ENCODE data around the gene BTNL8.

Gene BTNL8

DNA sequence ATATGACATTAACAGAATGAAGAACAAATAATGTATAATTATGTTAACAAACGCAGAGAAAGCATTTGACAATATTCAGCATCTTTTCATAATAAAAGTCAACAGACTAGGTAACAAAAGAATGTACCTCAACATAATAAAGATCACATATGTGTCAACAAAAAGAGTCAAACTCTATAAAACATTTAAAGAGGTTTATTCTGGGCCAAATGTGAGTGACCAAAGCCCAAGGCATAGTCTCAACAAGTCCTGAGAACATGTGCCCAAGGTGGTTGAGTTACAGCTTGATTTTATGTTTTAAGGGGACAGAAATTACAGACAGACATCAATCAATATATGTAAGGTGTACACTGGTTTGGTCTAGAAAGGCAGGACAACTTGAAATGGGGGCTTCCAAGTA lies 19.4 kb downstream of the BTNL8 start:
- TF ChIP-seq CEBPB (IDR thresholded peaks at IDR 0.05): no peak
- TF ChIP-seq ZBTB7A (IDR thresholded peaks at IDR 0.05; ENCODE audit: low read depth): no peak
- no peak for TF ChIP-seq CREB1 (IDR thresholded peaks at IDR 0.05; ENCODE audit: low read depth)
- TF ChIP-seq RAD21 (IDR thresholded peaks at IDR 0.05; ENCODE audit: low read depth): no peak
- no peak for TF ChIP-seq YY1 (IDR thresholded peaks at IDR 0.05; ENCODE audit: low read depth)
- TF ChIP-seq TCF12 (IDR thresholded peaks at IDR 0.05; ENCODE audit: low read depth): no peak
- TF ChIP-seq EGR1 (IDR thresholded peaks at IDR 0.05): no peak
- TF ChIP-seq NFIC (IDR thresholded peaks at IDR 0.05): no peak
- no peak for TF ChIP-seq FOXM1 (IDR thresholded peaks at IDR 0.05; ENCODE audit: borderline replicate concordance, low read depth)
- TF ChIP-seq, protein P1, sequence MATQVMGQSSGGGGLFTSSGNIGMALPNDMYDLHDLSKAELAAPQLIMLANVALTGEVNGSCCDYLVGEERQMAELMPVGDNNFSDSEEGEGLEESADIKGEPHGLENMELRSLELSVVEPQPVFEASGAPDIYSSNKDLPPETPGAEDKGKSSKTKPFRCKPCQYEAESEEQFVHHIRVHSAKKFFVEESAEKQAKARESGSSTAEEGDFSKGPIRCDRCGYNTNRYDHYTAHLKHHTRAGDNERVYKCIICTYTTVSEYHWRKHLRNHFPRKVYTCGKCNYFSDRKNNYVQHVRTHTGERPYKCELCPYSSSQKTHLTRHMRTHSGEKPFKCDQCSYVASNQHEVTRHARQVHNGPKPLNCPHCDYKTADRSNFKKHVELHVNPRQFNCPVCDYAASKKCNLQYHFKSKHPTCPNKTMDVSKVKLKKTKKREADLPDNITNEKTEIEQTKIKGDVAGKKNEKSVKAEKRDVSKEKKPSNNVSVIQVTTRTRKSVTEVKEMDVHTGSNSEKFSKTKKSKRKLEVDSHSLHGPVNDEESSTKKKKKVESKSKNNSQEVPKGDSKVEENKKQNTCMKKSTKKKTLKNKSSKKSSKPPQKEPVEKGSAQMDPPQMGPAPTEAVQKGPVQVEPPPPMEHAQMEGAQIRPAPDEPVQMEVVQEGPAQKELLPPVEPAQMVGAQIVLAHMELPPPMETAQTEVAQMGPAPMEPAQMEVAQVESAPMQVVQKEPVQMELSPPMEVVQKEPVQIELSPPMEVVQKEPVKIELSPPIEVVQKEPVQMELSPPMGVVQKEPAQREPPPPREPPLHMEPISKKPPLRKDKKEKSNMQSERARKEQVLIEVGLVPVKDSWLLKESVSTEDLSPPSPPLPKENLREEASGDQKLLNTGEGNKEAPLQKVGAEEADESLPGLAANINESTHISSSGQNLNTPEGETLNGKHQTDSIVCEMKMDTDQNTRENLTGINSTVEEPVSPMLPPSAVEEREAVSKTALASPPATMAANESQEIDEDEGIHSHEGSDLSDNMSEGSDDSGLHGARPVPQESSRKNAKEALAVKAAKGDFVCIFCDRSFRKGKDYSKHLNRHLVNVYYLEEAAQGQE (IDR thresholded peaks at IDR 0.05; ENCODE audit: low read depth): no peak
- TF ChIP-seq EP300 (IDR thresholded peaks at IDR 0.05; ENCODE audit: borderline replicate concordance): no peak
- no peak for TF ChIP-seq TAF1 (IDR thresholded peaks at IDR 0.05; ENCODE audit: low read depth)
- TF ChIP-seq, protein P2, sequence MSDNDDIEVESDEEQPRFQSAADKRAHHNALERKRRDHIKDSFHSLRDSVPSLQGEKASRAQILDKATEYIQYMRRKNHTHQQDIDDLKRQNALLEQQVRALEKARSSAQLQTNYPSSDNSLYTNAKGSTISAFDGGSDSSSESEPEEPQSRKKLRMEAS (IDR thresholded peaks at IDR 0.05): no peak
- no peak for TF ChIP-seq TEAD4 (IDR thresholded peaks at IDR 0.05)
- TF ChIP-seq USF1 (IDR thresholded peaks at IDR 0.05): no peak

- TF ChIP-seq CEBPB (IDR thresholded peaks at IDR 0.05) (no peak), USF1 (IDR thresholded peaks at IDR 0.05) (no peak), ZBTB7A (IDR thresholded peaks at IDR 0.05; ENCODE audit: low read depth) (no peak), FOXM1 (IDR thresholded peaks at IDR 0.05; ENCODE audit: borderline replicate concordance, low read depth) (no peak), TAF1 (IDR thresholded peaks at IDR 0.05; ENCODE audit: low read depth) (no peak), TEAD4 (IDR thresholded peaks at IDR 0.05) (no peak), EP300 (IDR thresholded peaks at IDR 0.05; ENCODE audit: borderline replicate concordance) (no peak), YY1 (IDR thresholded peaks at IDR 0.05; ENCODE audit: low read depth) (no peak), RAD21 (IDR thresholded peaks at IDR 0.05; ENCODE audit: low read depth) (no peak), NFIC (IDR thresholded peaks at IDR 0.05) (no peak), EGR1 (IDR thresholded peaks at IDR 0.05) (no peak), CREB1 (IDR thresholded peaks at IDR 0.05; ENCODE audit: low read depth) (no peak), TCF12 (IDR thresholded peaks at IDR 0.05; ENCODE audit: low read depth) (no peak)
- TF ChIP-seq, protein P1 (IDR thresholded peaks at IDR 0.05; ENCODE audit: low read depth): no peak
- TF ChIP-seq, protein P2 (IDR thresholded peaks at IDR 0.05): no peak
Observed at GRCh38 chr5:180920710-180921109, 21.8 kb downstream of the BTNL8 start.

GRCh38 chr5:180922932-180923331 lies 24.0 kb downstream of the BTNL8 start:
- no peak for TF ChIP-seq RAD21 (IDR thresholded peaks at IDR 0.05; ENCODE audit: low read depth)
- TF ChIP-seq, protein P1 (IDR thresholded peaks at IDR 0.05; ENCODE audit: low read depth): no peak
- TF ChIP-seq TCF12 (IDR thresholded peaks at IDR 0.05; ENCODE audit: low read depth): no peak
- no peak for TF ChIP-seq EGR1 (IDR thresholded peaks at IDR 0.05)
- no peak for TF ChIP-seq TEAD4 (IDR thresholded peaks at IDR 0.05)
- TF ChIP-seq NFIC (IDR thresholded peaks at IDR 0.05): no peak
- TF ChIP-seq FOXM1 (IDR thresholded peaks at IDR 0.05; ENCODE audit: borderline replicate concordance, low read depth): no peak
- no peak for TF ChIP-seq TAF1 (IDR thresholded peaks at IDR 0.05; ENCODE audit: low read depth)
- no peak for TF ChIP-seq CEBPB (IDR thresholded peaks at IDR 0.05)

- TF ChIP-seq EGR1 (IDR thresholded peaks at IDR 0.05) (no peak), YY1 (IDR thresholded peaks at IDR 0.05; ENCODE audit: low read depth) (no peak), TCF12 (IDR thresholded peaks at IDR 0.05; ENCODE audit: low read depth) (no peak), TAF1 (IDR thresholded peaks at IDR 0.05; ENCODE audit: low read depth) (no peak), CEBPB (IDR thresholded peaks at IDR 0.05) (no peak), NFIC (IDR thresholded peaks at IDR 0.05) (no peak), FOXM1 (IDR thresholded peaks at IDR 0.05; ENCODE audit: borderline replicate concordance, low read depth) (no peak), RAD21 (IDR thresholded peaks at IDR 0.05; ENCODE audit: low read depth) (no peak), ZBTB7A (IDR thresholded peaks at IDR 0.05; ENCODE audit: low read depth) (no peak), CREB1 (IDR thresholded peaks at IDR 0.05; ENCODE audit: low read depth) (no peak), TEAD4 (IDR thresholded peaks at IDR 0.05) (no peak), USF1 (IDR thresholded peaks at IDR 0.05) (no peak), EP300 (IDR thresholded peaks at IDR 0.05; ENCODE audit: borderline replicate concordance) (no peak)
- TF ChIP-seq, protein P2 (IDR thresholded peaks at IDR 0.05): no peak
- TF ChIP-seq, protein P1 (IDR thresholded peaks at IDR 0.05; ENCODE audit: low read depth): no peak
Observed at GRCh38 chr5:180932660-180933059, 33.7 kb downstream of the BTNL8 start.

All from Ishikawa (cell line).